ENCODE data around the gene B3GLCT. TPM values are rescaled to one million over a fixed set of nuclear protein-coding genes. Genes with fewer than 3 reads are reported as not detected.
"Not testable (repeated sequence)": the region's sequence is repeated elsewhere in the genome, so short reads cannot be mapped to it uniquely, and the experiment has no call there.

The B3GLCT gene
- total RNA-seq, 8 experiments from 2014 or later = 4.1 to 35.7 (median 7.8) TPM

DNA sequence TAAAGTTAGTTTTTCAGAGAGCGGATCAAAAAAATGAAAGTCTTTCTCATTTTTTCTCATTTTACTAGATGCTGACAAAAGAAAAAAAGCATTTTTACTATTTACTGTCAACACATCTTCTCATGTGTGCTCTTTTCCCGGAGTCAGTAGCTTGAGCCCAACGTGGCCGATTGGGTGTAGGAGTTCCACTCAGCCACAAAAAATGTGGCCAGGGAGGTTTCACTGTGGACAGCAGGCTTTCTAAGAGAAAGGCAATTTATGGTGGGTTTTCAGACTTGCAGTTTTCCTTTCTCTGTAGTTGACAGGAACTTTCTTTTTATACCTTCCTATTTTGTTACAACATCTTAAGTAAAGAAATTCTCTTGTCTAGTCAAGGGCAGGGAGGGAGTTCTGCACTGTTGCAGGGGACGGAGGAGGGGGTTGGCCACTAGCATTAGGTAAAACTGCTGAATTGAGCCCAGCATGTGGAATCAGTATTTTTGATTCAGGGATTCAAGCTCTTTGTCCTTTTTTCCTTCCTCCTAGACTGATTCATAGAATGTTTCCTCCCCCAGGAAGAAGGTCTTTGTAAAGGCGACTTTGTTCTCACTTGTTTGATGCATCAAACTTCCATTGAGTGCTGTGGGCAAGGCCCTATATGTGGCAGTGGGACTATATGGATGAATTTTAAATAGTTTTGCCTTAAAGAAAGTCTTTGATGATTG, 123.1 kb downstream of the B3GLCT start:
- no peak overlapping the region for H3K4me3 ChIP-seq
- in situ Hi-C loops (cut with MboI; ENCODE audit: low pct_unique_long_range_greater_than_20kb in 2 of 9, low sequenced_read_pairs in 9 of 9, unreplicated experiment in 9 of 9) = no loop called here
- H3K4me1 ChIP-seq (replicated peaks in 1 of 2) = peaks cover 0 to 2% of the 10 kb centered on the region in 2 donors
- no peak overlapping the region for H3K27ac ChIP-seq
- peak in 5 of 8 experiments; percentile 30 to 52 (median 33) for ATAC-seq (replicated peaks in 6 of 8)
- WGBS, 10 experiments = 33 to 100% (median 67%) methylated on average over 1 to 6 of the region's 6 CpGs

DNA sequence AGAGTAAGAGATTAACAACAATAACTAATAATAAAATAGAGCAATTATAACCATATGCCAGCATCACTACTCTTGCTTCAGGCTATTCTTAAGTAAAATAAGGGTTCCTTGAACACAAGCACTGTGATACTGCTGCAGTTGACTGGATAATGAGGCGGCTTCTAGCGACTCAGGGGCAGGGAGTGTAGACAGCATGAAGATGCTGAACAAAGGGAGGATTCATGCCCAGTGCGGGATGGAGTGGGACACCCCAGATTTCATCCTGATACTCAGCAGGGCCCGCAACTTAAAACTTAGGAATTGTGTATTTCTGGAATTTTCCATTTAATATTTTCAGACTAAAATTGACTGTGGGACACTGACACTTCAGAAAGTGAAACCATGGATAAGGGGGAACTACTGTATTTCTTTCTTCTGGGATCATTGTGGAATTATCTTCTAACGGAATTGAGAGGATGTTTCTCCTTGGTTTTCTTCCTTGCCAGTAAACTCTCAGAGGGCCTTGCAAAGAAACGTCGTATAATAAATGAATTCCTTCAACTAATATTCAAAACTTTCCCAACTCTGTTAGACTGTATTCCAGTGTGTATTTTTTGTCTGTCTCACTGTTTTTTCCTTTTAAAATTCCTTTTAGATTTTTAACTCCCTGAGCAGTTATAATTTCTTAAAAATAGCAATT, 127.5 kb downstream of the B3GLCT start:
- in situ Hi-C loops (cut with MboI; ENCODE audit: low pct_unique_long_range_greater_than_20kb in 2 of 9, low sequenced_read_pairs in 9 of 9, unreplicated experiment in 9 of 9) = no loop called here
- Histone ChIP-seq H3K4me1 (replicated peaks in 1 of 2) (peaks cover 0 to 2% of the 10 kb centered on the region in 2 donors), H3K27ac (no peak overlapping the region), H3K4me3 (no peak overlapping the region)
- ATAC-seq (replicated peaks in 6 of 8) = no peak
- 60 to 100% (median 90%) methylated on average over 1 to 7 of the region's 7 CpGs for WGBS, 10 experiments

DNA sequence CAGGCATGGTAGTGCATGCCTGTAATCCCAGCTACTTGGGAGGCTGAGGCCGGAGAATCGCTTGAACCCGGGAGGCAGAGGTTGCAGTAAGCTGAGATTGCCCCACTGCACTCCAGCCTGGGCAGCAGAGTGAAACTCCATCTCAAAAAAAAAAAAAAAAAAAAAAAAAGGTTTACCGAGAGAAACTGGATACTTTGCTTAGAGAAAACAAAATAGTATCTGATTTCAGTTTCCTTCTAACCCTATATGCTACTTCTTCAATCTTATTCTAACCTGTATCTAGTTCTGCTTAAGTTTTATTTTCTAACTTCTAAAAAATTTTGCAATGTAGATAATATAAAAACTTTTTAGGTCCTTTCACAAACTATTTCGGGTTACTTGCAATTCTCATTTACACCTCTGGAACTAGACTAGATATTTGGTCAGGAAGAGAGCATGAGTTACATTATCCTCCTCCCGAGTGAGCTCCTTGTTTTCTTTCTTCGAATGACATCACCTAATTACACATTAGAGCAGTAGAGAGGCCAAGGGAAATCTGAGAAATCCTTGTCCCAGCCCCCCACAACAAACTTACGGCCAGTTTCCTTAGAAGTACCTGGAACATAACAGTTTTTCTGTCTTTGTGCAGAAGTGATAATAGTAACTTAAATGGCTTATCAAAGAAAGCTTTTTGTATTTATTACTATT, 128.9 kb downstream of the B3GLCT start:
- no peak overlapping the region for H3K4me3 ChIP-seq
- ATAC-seq (replicated peaks in 6 of 8) = peak in 1 of 8 experiments; percentile 33
- 27 to 89% (median 68%) methylated on average over 3 to 8 of the region's 8 CpGs for WGBS, 10 experiments
- in situ Hi-C loops (cut with MboI; ENCODE audit: low pct_unique_long_range_greater_than_20kb in 2 of 9, low sequenced_read_pairs in 9 of 9, unreplicated experiment in 9 of 9) = no loop called here
- H3K27ac ChIP-seq = no peak overlapping the region
- no peaks in the 10 kb centered on the region for H3K4me1 ChIP-seq (replicated peaks in 1 of 2)

DNA sequence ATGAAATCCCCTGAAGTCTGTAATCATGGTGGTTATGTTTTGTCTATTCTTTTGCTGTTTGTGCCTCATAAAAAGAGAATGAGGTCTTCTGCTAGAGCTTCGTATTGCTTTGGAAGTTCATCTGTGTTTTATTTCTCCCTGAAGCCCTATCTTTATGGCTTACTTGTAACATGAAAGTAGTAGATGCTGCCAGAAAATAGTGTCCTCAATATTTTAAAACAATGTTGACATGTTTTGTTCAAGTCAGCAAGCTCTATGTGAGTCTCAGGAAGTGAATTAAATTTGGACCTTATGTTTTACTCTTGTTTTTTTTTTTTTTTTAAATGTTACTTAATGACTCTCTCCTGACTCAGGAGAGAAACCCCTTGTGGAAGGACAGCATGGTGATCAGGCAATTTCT, 130.5 kb downstream of the B3GLCT start:
- WGBS, 10 experiments = 8 to 100% (median 83%) methylated on average over 1 of the region's 1 CpG; no CpG with 5 or more reads in 1 of the 10 experiments
- no peak overlapping the region for H3K4me3 ChIP-seq
- no peak for ATAC-seq (replicated peaks in 6 of 8)
- no peak overlapping the region for H3K27ac ChIP-seq
- H3K4me1 ChIP-seq (replicated peaks in 1 of 2) = no peaks in the 10 kb centered on the region
- in situ Hi-C loops (cut with MboI; ENCODE audit: low pct_unique_long_range_greater_than_20kb in 2 of 9, low sequenced_read_pairs in 9 of 9, unreplicated experiment in 9 of 9) = no loop called here

DNA sequence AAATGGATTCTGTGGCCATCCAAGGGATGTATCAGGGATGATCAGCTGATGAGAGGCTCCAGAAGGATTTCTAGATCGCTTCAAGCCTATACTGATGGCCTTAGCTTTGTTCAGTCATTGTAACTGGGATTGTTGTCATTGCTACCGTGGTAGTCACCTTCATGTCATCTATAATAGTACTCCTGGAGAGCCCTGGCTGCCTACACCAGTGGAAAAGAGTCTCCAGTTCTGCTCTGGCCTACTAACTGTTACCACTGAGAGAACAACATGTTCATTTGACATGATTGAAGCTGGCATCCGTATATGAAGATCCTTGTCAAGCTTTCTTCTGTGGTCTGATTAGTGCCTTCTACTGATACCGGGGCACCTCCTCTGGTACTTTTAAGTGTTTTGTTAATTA, 131.3 kb downstream of the B3GLCT start:
- Histone ChIP-seq H3K4me3 (no peak overlapping the region), H3K4me1 (replicated peaks in 1 of 2) (no peaks in the 10 kb centered on the region), H3K27ac (no peak overlapping the region)
- WGBS, 10 experiments = 73 to 100% (median 91%) methylated on average over 2 to 4 of the region's 4 CpGs; no CpG with 5 or more reads in 2 of the 10 experiments
- ATAC-seq (replicated peaks in 6 of 8) = no peak
- in situ Hi-C loops (cut with MboI; ENCODE audit: low pct_unique_long_range_greater_than_20kb in 2 of 9, low sequenced_read_pairs in 9 of 9, unreplicated experiment in 9 of 9) = no loop called here

DNA sequence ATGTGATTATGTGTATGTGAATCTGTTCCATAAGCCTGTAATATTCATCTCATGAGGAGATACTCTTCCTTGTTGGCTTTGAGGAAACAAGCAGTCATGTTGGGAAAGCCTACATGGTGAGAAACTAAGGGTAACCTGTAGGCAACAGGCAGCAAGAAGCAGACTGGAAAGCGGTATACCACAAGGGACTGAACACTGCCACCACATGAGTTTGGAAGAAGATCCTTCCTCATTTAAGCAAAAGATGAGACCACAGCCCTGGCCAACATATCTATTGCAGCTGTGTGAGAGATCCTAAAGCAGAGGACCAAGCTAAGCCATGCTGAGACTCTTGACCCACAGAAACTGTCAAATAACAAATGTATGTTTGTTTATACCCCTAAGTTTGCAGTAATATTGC, 134.8 kb downstream of the B3GLCT start:
- 29 to 100% (median 90%) methylated on average over 1 of the region's 1 CpG; no CpG with 5 or more reads in 4 of the 10 experiments for WGBS, 10 experiments
- no peaks in the 10 kb centered on the region for H3K4me1 ChIP-seq (replicated peaks in 1 of 2)
- H3K27ac ChIP-seq = no peak overlapping the region
- no peak overlapping the region for H3K4me3 ChIP-seq
- in situ Hi-C loops (cut with MboI; ENCODE audit: low pct_unique_long_range_greater_than_20kb in 2 of 9, low sequenced_read_pairs in 9 of 9, unreplicated experiment in 9 of 9) = no loop called here
- no peak for ATAC-seq (replicated peaks in 6 of 8)

DNA sequence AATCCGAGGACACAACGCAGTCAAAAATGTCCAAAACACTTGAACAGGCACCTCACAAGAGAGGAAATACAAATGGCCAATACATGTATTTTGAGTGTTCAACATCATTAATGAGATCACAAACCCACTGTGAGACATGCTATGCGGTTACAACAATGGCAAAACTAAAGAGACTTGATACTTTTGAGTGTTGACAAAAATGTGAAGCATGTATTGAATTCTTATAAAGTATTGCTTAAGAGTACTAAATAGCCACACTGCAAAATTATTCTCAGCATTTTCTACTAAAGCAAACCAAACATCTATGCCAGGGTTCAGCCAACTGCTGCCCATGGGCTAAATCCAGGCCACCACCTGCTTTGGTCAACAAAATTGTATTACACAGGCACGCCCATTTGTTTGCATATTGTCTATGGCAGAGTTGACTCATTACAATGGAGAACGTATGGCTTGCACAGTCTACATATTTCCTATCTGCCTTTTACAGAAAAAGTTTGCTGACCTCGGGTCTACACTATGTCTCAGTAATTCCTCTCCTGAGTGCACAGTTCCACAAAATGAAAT, 135.3 kb downstream of the B3GLCT start:
- Histone ChIP-seq H3K4me1 (replicated peaks in 1 of 2) (no peaks in the 10 kb centered on the region), H3K27ac (no peak overlapping the region), H3K4me3 (no peak overlapping the region)
- peak in 3 of 8 experiments; percentile 69 to 84 (median 72) for ATAC-seq (replicated peaks in 6 of 8)
- WGBS, 10 experiments = 7 to 98% (median 80%) methylated on average over 1 to 6 of the region's 6 CpGs; no CpG with 5 or more reads in 1 of the 10 experiments
- in situ Hi-C loops (cut with MboI; ENCODE audit: low pct_unique_long_range_greater_than_20kb in 2 of 9, low sequenced_read_pairs in 9 of 9, unreplicated experiment in 9 of 9) = no loop called here

DNA sequence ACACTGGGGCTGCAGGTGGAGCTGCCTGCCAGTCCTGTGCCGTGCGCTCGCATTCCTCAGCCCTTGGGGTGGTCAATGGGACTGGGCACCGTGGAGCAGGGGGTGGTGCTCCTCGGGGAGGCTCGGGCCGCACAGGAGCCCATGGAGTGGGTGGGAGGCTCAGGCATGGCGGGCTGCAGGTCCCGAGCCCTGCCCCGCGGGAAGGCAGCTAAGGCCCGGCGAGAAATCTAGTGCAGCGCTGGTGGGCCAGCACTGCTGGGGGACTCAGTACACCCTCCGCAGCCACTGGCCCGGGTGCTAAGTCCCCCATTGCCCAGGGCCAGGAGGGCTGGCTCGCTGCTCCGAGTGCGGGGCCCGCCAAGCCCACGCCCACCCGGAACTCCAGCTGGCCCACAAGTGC, 139.8 kb downstream of the B3GLCT start:
- H3K27ac ChIP-seq; in situ Hi-C loops (cut with MboI; ENCODE audit: low pct_unique_long_range_greater_than_20kb in 2 of 9, low sequenced_read_pairs in 9 of 9, unreplicated experiment in 9 of 9); H3K4me1 ChIP-seq (replicated peaks in 1 of 2); H3K4me3 ChIP-seq; ATAC-seq (replicated peaks in 6 of 8): not testable (repeated sequence)
- WGBS, 10 experiments = no CpG with 5 or more reads among the region's 22 CpGs

DNA sequence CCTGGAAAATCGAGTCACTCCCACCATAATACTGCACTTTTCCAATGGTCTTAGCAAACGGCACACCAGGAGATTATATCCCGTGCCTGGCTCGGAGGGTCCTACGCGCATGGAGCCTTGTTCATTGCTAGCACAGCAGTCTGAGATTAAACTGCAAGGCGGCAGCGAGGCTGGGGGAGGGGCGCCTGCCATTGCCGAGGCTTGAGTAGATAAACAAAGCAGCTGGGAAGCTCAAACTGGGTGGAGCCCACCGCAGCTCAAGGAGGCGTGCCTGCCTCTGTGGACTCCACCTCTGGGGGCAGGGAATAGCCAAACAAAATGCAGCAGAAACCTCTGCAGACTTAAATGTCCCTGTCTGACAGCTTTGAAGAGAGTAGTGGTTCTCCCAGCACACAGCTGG, 141.1 kb downstream of the B3GLCT start:
- H3K27ac ChIP-seq; ATAC-seq (replicated peaks in 6 of 8); in situ Hi-C loops (cut with MboI; ENCODE audit: low pct_unique_long_range_greater_than_20kb in 2 of 9, low sequenced_read_pairs in 9 of 9, unreplicated experiment in 9 of 9); H3K4me1 ChIP-seq (replicated peaks in 1 of 2); H3K4me3 ChIP-seq: not testable (repeated sequence)
- 20 to 95% (median 90%) methylated on average over 1 to 10 of the region's 12 CpGs; no CpG with 5 or more reads in 4 of the 10 experiments for WGBS, 10 experiments

DNA sequence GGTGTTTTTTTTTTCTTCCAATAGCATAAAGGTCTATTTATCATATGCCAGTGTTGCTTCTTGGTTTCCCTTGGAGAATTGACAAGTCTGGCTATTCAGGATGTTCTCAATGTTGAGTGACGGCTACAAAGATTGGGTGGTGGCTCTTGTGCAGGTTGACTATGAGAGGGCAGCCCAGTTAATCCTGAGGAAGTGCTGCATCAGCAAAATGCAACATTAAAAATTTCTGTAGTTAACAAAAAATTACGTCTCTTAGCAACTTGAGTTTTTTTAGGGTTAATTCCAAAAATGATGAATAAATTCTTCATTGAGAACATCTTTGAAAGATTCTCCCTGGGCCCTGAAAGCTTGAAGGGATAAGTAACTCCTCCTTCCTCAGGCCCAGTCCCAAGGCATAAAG, 147.1 kb downstream of the B3GLCT start:
- no peaks in the 10 kb centered on the region for H3K4me1 ChIP-seq (replicated peaks in 1 of 2)
- no peak overlapping the region for H3K27ac ChIP-seq
- ATAC-seq (replicated peaks in 6 of 8) = no peak
- H3K4me3 ChIP-seq = no peak overlapping the region
- in situ Hi-C loops (cut with MboI; ENCODE audit: low pct_unique_long_range_greater_than_20kb in 2 of 9, low sequenced_read_pairs in 9 of 9, unreplicated experiment in 9 of 9) = no loop called here
- WGBS, 10 experiments = 20 to 100% (median 71%) methylated on average over 1 to 2 of the region's 2 CpGs; no CpG with 5 or more reads in 2 of the 10 experiments

DNA sequence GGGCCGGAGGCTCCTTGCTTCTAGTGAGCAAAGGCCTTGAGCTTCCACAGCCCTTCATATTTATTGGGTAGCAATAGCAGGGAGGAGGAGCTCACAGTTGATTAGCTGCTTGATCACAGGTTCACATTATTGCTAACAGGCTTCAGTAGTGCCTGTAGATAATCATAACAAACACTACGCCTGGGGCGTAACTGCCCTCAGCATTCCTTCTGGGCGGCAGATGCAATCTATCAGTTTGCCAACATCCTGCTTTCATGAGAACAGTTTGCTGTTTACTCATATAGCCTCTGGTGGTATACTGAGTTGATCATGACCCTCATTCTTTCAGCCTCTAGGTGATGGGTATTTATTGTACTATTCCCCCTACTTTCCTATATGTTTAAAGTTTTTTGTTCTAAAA, 149.4 kb downstream of the B3GLCT start:
- no peak overlapping the region for H3K4me3 ChIP-seq
- no peak for ATAC-seq (replicated peaks in 6 of 8)
- in situ Hi-C loops (cut with MboI; ENCODE audit: low pct_unique_long_range_greater_than_20kb in 2 of 9, low sequenced_read_pairs in 9 of 9, unreplicated experiment in 9 of 9) = no loop called here
- H3K27ac ChIP-seq = no peak overlapping the region
- no peaks in the 10 kb centered on the region for H3K4me1 ChIP-seq (replicated peaks in 1 of 2)
- 0 to 100% (median 88%) methylated on average over 1 to 4 of the region's 4 CpGs; no CpG with 5 or more reads in 1 of the 10 experiments for WGBS, 10 experiments

DNA sequence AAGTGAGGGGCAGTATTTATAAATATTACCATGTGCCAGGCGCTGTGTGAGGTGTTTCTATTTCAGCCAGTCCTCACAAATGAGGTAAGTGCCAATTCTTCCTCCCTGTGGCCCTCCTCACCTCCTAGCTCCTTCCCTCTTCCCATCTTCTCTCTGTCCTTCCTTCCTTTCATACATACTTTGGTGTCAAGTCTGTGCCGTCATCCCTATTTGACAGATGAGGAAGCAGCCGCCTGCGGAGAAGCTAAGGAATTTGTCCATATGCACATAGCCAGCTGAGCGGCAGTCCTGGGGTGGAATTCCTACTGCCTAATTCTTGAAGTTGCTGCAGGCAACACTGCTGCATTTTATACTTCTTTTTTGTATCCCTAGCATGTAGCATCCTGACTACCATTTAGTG, 150.8 kb downstream of the B3GLCT start:
- H3K4me1 ChIP-seq (replicated peaks in 1 of 2) = no peaks in the 10 kb centered on the region
- no peak overlapping the region for H3K27ac ChIP-seq
- ATAC-seq (replicated peaks in 6 of 8) = peak in 4 of 8 experiments; percentile 19 to 95 (median 92)
- H3K4me3 ChIP-seq = no peak overlapping the region
- WGBS, 10 experiments = 0 to 100% (median 58%) methylated on average over 1 to 5 of the region's 5 CpGs
- in situ Hi-C loops (cut with MboI; ENCODE audit: low pct_unique_long_range_greater_than_20kb in 2 of 9, low sequenced_read_pairs in 9 of 9, unreplicated experiment in 9 of 9) = no loop called here

DNA sequence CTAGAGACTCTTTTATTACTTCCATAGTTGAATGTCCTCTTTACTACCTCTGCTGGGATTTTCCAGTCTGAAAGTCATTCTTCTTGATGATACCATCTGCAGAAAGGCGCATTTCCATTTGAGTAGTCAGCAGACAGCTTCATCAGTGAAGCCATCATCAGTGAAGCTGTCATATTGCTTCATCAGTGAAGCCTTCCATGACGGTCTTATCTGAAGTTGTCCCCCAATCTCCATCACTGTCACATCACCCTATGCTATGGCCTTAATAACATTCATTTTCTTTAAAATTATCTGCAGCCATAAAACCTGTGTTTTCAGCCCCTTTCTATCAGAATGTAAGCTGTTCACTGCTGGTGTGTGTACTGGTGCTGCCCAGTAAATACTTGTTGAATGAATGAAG, 151.6 kb downstream of the B3GLCT start:
- Histone ChIP-seq H3K4me1 (replicated peaks in 1 of 2) (no peaks in the 10 kb centered on the region), H3K4me3 (no peak overlapping the region), H3K27ac (no peak overlapping the region)
- WGBS, 10 experiments = 39 to 93% (median 77%) methylated on average over 1 to 2 of the region's 2 CpGs; no CpG with 5 or more reads in 2 of the 10 experiments
- in situ Hi-C loops (cut with MboI; ENCODE audit: low pct_unique_long_range_greater_than_20kb in 2 of 9, low sequenced_read_pairs in 9 of 9, unreplicated experiment in 9 of 9) = no loop called here
- ATAC-seq (replicated peaks in 6 of 8) = peak in 3 of 8 experiments; percentile 8 to 28 (median 15)

All from motor neuron (in vitro differentiated cells).